Keratinocyte (primary cell): ENCODE measurements around the gene CNGA3. TPM values are rescaled to one million over a fixed set of nuclear protein-coding genes. Genes with fewer than 3 reads are reported as not detected.

Experiments
- DNase-seq: peaks from one replicate; pipeline ENCODE4 v3.0.0-alpha.2; 2011; ENCODE audit warnings: low read depth, missing footprints, low spot score
- FAIRE-seq: peaks from 2 replicates; lab custom pipeline; 2011; peaks lifted over from hg19 to GRCh38; lab: Jason Lieb, UNC
- H2AFZ ChIP-seq: 2 replicates; pipeline ENCODE4 v1.6.0; 2012; ENCODE audit warnings: low read length, control low read depth, inconsistent platforms; ENCODE audit not compliant: control insufficient read depth
- H3K27ac ChIP-seq: 2 replicates; pipeline ENCODE4 v1.5.1; 2011; ENCODE audit warnings: low read length; ENCODE audit not compliant: control insufficient read depth, insufficient read depth
- H3K27me3 ChIP-seq: 3 replicates; pipeline ENCODE4 v1.6.0; 2011; ENCODE audit warnings: low read length; ENCODE audit not compliant: control insufficient read depth, insufficient read depth; ENCODE audit errors: extremely low read depth
- H3K36me3 ChIP-seq, 2 experiments: 2 replicates in 1 of 2; 3 replicates in 1 of 2; pipeline ENCODE4 v1.5.1; 2011; ENCODE audit warnings: low read length in 2 of 2, mild to moderate bottlenecking in 1 of 2; ENCODE audit not compliant: control insufficient read depth in 2 of 2, insufficient read depth in 2 of 2; ENCODE audit errors: extremely low read depth in 1 of 2
- H3K4me1 ChIP-seq: 3 replicates; pipeline ENCODE4 v1.5.1; 2011; ENCODE audit warnings: low read length; ENCODE audit not compliant: control insufficient read depth, insufficient read depth; ENCODE audit errors: extremely low read depth
- H3K4me2 ChIP-seq: 3 replicates; pipeline ENCODE4 v1.6.0; 2011; ENCODE audit warnings: low read depth, low read length; ENCODE audit not compliant: control insufficient read depth, insufficient read depth; ENCODE audit errors: extremely low read depth
- H3K4me3 ChIP-seq, 3 experiments: fragments of 200-600 bp in 1 of 3; sonication (generic) in 1 of 3; 2 replicates in 2 of 3; 3 replicates in 1 of 3; pipeline ENCODE4 v1.5.1; 2011 to 2016; ENCODE audit warnings: low read length in 3 of 3, mild to moderate bottlenecking in 3 of 3, control low read depth in 2 of 3, inconsistent platforms in 1 of 3, low read depth in 1 of 3, mixed read lengths in 1 of 3, mixed run types in 1 of 3, moderate library complexity in 1 of 3; ENCODE audit not compliant: control insufficient read depth in 2 of 3, insufficient read depth in 2 of 3; ENCODE audit errors: extremely low read depth in 1 of 3
- H3K79me2 ChIP-seq: 2 replicates; pipeline ENCODE4 v1.6.0; 2012; ENCODE audit warnings: low read length; ENCODE audit not compliant: control insufficient read depth, insufficient read depth
- H3K9ac ChIP-seq: 3 replicates; pipeline ENCODE4 v1.6.0; 2011; ENCODE audit warnings: low read length; ENCODE audit not compliant: control insufficient read depth, insufficient read depth; ENCODE audit errors: extremely low read depth
- H3K9me1 ChIP-seq: 3 replicates; pipeline ENCODE4 v1.6.0; 2011; ENCODE audit warnings: low read length; ENCODE audit not compliant: control insufficient read depth, insufficient read depth; ENCODE audit errors: extremely low read depth
- H3K9me3 ChIP-seq: 2 replicates; pipeline ENCODE4 v1.5.1; 2012; ENCODE audit warnings: low read depth, low read length; ENCODE audit not compliant: control insufficient read depth
- H4K20me1 ChIP-seq: 3 replicates; pipeline ENCODE4 v1.6.0; 2011; ENCODE audit warnings: low read length; ENCODE audit not compliant: control insufficient read depth, insufficient read depth; ENCODE audit errors: extremely low read depth
- EZH2 ChIP-seq: IDR thresholded peaks from one replicate; pipeline ENCODE4 v1.6.1; 2012; ENCODE audit warnings: inconsistent platforms, mild to moderate bottlenecking, low read length, moderate library complexity
- dilution Hi-C: fragments of 300-500 bp; cut with MboI; formaldehyde crosslinking; loops from one replicate; pipeline ENCODE4 v1.7.0; 2020; ENCODE audit warnings: low sequenced_read_pairs; ENCODE audit not compliant: extremely low pct_ligation_motif_present
- polyA plus RNA-seq, 5 experiments: library from polyadenylated mRNA; depleted of rRNA in 3 of 5; stranded (reverse) in 3 of 5; stranded (forward) in 1 of 5; unstranded in 1 of 5; fragments of >200 nt; gene quantifications; 1 replicate in 1 of 5; 2 replicates in 3 of 5; 3 replicates in 1 of 5; pipeline versions ENCODE4 v1.2.1 to v1.2.3, GENCODE V29; 2011 to 2012; ENCODE audit warnings: missing spikeins in 2 of 5, low read depth in 1 of 5, low replicate concordance in 1 of 5
- TF ChIP-seq, protein P1 (sequence below), 3 experiments: IDR thresholded peaks in 1 of 3; conservative IDR thresholded peaks in 1 of 3; optimal IDR thresholded peaks in 1 of 3; 2 replicates in 2 of 3; 3 replicates in 1 of 3; pipeline versions ENCODE3 to v1.5.1; 2011; ENCODE audit warnings: low read length in 3 of 3, mild to moderate bottlenecking in 3 of 3, moderate library complexity in 2 of 3, control low read depth in 1 of 3, inconsistent platforms in 1 of 3; ENCODE audit not compliant: insufficient read depth in 2 of 3; ENCODE audit errors: extremely low read depth in 1 of 3

CNGA3 gene
- polyA plus RNA-seq, 1 donor (not counting 4 experiments of a cell fraction or from before 2014, with no cell fraction given), result 0.01 TPM

GRCh38 chr2:98422449-98422848 lies 76.2 kb downstream of the CNGA3 start:
- dilution Hi-C loops, result no loop called here
- FAIRE-seq, result no peak

GRCh38 chr2:98426771-98427170 lies 80.5 kb downstream of the CNGA3 start:
- Histone ChIP-seq H3K36me3 (no peaks in the 10 kb centered on the region), H3K4me2 (no peak overlapping the region), H3K9ac (no peak overlapping the region), H3K4me3 (no peak overlapping the region), H3K79me2 (no peaks in the 10 kb centered on the region), H4K20me1 (no peaks in the 10 kb centered on the region), H3K9me1 (no peaks in the 10 kb centered on the region), H3K27ac (no peak overlapping the region), H3K4me1 (no peaks in the 10 kb centered on the region), H3K9me3 (no peaks in the 10 kb centered on the region), H2AFZ (no peak overlapping the region), H3K27me3 (no peaks in the 10 kb centered on the region)
- TF ChIP-seq EZH2, result no peak
- TF ChIP-seq, protein P1, sequence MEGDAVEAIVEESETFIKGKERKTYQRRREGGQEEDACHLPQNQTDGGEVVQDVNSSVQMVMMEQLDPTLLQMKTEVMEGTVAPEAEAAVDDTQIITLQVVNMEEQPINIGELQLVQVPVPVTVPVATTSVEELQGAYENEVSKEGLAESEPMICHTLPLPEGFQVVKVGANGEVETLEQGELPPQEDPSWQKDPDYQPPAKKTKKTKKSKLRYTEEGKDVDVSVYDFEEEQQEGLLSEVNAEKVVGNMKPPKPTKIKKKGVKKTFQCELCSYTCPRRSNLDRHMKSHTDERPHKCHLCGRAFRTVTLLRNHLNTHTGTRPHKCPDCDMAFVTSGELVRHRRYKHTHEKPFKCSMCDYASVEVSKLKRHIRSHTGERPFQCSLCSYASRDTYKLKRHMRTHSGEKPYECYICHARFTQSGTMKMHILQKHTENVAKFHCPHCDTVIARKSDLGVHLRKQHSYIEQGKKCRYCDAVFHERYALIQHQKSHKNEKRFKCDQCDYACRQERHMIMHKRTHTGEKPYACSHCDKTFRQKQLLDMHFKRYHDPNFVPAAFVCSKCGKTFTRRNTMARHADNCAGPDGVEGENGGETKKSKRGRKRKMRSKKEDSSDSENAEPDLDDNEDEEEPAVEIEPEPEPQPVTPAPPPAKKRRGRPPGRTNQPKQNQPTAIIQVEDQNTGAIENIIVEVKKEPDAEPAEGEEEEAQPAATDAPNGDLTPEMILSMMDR (optimal IDR thresholded peaks at IDR 0.05 in 1 of 3, IDR thresholded peaks at IDR 0.05 in 1 of 3, conservative IDR thresholded peaks at IDR 0.05 in 1 of 3; ENCODE audit: extremely low read depth in 1 of 3, insufficient read depth in 2 of 3, low read length in 3 of 3), result no peak
- dilution Hi-C loops, result no loop called here
- FAIRE-seq (no peak), DNase-seq (no peak)

More at GRCh38 chr2:98422449-98422848, 76.2 kb downstream of the CNGA3 start:
- Histone ChIP-seq H3K9me3 (no peaks in the 10 kb centered on the region), H3K4me1 (no peaks in the 10 kb centered on the region), H3K27me3 (no peaks in the 10 kb centered on the region), H4K20me1 (no peaks in the 10 kb centered on the region), H3K4me2 (no peak overlapping the region), H3K9ac (no peak overlapping the region), H3K79me2 (no peaks in the 10 kb centered on the region), H3K4me3 (no peak overlapping the region), H2AFZ (no peak overlapping the region), H3K9me1 (no peaks in the 10 kb centered on the region), H3K36me3 (no peaks in the 10 kb centered on the region), H3K27ac (no peak overlapping the region)
- DNase-seq, result no peak
- TF ChIP-seq, protein P1 (optimal IDR thresholded peaks at IDR 0.05 in 1 of 3, IDR thresholded peaks at IDR 0.05 in 1 of 3, conservative IDR thresholded peaks at IDR 0.05 in 1 of 3; ENCODE audit: extremely low read depth in 1 of 3, insufficient read depth in 2 of 3, low read length in 3 of 3), result no peak
- no peak for TF ChIP-seq EZH2
